Measurements from ENCODE around the gene CBX4. TPM values are rescaled to one million over a fixed set of nuclear protein-coding genes. Genes with fewer than 3 reads are reported as not detected.

The CBX4 gene
- total RNA-seq, 1 donor from 2014 or later: 16.9 TPM

DNA sequence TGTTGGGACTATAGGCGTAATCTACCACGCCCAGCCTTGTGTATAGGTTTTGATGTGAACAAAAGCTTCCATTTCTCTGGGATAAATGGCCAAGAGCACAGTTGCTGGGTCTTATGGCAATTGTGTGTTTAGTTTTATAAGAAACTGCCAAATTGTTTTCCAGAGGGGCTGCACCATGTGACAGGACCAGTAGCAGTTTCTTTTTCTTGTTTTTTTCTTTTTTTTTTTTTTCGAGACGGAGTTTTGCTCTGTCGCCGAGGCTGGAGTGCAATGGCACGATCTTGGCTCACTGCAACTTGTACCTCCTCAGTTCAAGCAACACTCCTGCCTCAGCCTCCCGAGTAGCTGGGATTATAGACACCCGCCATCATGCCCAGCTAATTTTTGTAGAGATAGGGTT is 34.3 kb upstream of the CBX4 start:
- no peak overlapping the region for H3K4me3 ChIP-seq (ENCODE audit: insufficient read depth, low read depth, low read length)
- Mint-ChIP-seq H3K4me1 (ENCODE audit: low read depth, unreplicated experiment) (no peaks in the 10 kb centered on the region), H3K27ac (ENCODE audit: unreplicated experiment) (no peak overlapping the region), H3K36me3 (ENCODE audit: low read depth, unreplicated experiment) (no peaks in the 10 kb centered on the region), H3K9me3 (ENCODE audit: unreplicated experiment) (peaks cover 2% of the 10 kb centered on the region), H3K27me3 (ENCODE audit: low read depth, unreplicated experiment) (peaks cover 34% of the 10 kb centered on the region), H3K4me3 (ENCODE audit: unreplicated experiment) (no peak overlapping the region)
- H3K4me1 ChIP-seq (ENCODE audit: insufficient read depth, low read length): no peaks in the 10 kb centered on the region
- H3K4me2 ChIP-seq (ENCODE audit: low read length): no peak overlapping the region
- H4K20me1 ChIP-seq (ENCODE audit: insufficient read depth, low read length): no peaks in the 10 kb centered on the region
- FAIRE-seq: no peak
- H3K9me3 ChIP-seq (ENCODE audit: insufficient read depth, low read depth, low read length): no peaks in the 10 kb centered on the region
- H3K79me2 ChIP-seq (ENCODE audit: insufficient read depth, low read length): no peaks in the 10 kb centered on the region
- TF ChIP-seq EZH2 (IDR thresholded peaks at IDR 0.05; ENCODE audit: insufficient read depth, low read length): no peak
- TF ChIP-seq, protein P1, sequence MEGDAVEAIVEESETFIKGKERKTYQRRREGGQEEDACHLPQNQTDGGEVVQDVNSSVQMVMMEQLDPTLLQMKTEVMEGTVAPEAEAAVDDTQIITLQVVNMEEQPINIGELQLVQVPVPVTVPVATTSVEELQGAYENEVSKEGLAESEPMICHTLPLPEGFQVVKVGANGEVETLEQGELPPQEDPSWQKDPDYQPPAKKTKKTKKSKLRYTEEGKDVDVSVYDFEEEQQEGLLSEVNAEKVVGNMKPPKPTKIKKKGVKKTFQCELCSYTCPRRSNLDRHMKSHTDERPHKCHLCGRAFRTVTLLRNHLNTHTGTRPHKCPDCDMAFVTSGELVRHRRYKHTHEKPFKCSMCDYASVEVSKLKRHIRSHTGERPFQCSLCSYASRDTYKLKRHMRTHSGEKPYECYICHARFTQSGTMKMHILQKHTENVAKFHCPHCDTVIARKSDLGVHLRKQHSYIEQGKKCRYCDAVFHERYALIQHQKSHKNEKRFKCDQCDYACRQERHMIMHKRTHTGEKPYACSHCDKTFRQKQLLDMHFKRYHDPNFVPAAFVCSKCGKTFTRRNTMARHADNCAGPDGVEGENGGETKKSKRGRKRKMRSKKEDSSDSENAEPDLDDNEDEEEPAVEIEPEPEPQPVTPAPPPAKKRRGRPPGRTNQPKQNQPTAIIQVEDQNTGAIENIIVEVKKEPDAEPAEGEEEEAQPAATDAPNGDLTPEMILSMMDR (IDR thresholded peaks at IDR 0.05; ENCODE audit: insufficient read depth, low read depth, low read length): no peak
- H2AFZ ChIP-seq (ENCODE audit: low read depth, low read length): no peak overlapping the region
- no peak for DNase-seq (ENCODE audit: low read depth)
- H3K9ac ChIP-seq (ENCODE audit: low read length): no peak overlapping the region
- no peaks in the 10 kb centered on the region for H3K36me3 ChIP-seq (ENCODE audit: insufficient read depth, low read length)
- no peak overlapping the region for H3K27ac ChIP-seq (ENCODE audit: low read depth, low read length)
- H3K27me3 ChIP-seq (ENCODE audit: insufficient read depth, low read length): no peaks in the 10 kb centered on the region

- no peaks in the 10 kb centered on the region for H3K36me3 Mint-ChIP-seq (ENCODE audit: low read depth, unreplicated experiment)
- no peaks in the 10 kb centered on the region for H4K20me1 ChIP-seq (ENCODE audit: insufficient read depth, low read length)
- DNase-seq (ENCODE audit: low read depth) (no peak), FAIRE-seq (no peak)
- no peaks in the 10 kb centered on the region for H3K4me1 ChIP-seq (ENCODE audit: insufficient read depth, low read length)
- no peaks in the 10 kb centered on the region for H3K9me3 ChIP-seq (ENCODE audit: insufficient read depth, low read depth, low read length)
- H3K4me3 Mint-ChIP-seq (ENCODE audit: unreplicated experiment): no peak overlapping the region
- no peak overlapping the region for H3K27ac Mint-ChIP-seq (ENCODE audit: unreplicated experiment)
- no peak overlapping the region for H2AFZ ChIP-seq (ENCODE audit: low read depth, low read length)
- no peaks in the 10 kb centered on the region for H3K79me2 ChIP-seq (ENCODE audit: insufficient read depth, low read length)
- H3K36me3 ChIP-seq (ENCODE audit: insufficient read depth, low read length): no peaks in the 10 kb centered on the region
- H3K27me3 Mint-ChIP-seq (ENCODE audit: low read depth, unreplicated experiment): peaks cover 33% of the 10 kb centered on the region
- H3K9ac ChIP-seq (ENCODE audit: low read length): no peak overlapping the region
- H3K4me3 ChIP-seq (ENCODE audit: insufficient read depth, low read depth, low read length): no peak overlapping the region
- no peaks in the 10 kb centered on the region for H3K4me1 Mint-ChIP-seq (ENCODE audit: low read depth, unreplicated experiment)
- TF ChIP-seq EZH2 (IDR thresholded peaks at IDR 0.05; ENCODE audit: insufficient read depth, low read length): no peak
- TF ChIP-seq, protein P1 (IDR thresholded peaks at IDR 0.05; ENCODE audit: insufficient read depth, low read depth, low read length): no peak
- no peak overlapping the region for H3K4me2 ChIP-seq (ENCODE audit: low read length)
- H3K27ac ChIP-seq (ENCODE audit: low read depth, low read length): no peak overlapping the region
- H3K27me3 ChIP-seq (ENCODE audit: insufficient read depth, low read length): no peaks in the 10 kb centered on the region
- peaks cover 2% of the 10 kb centered on the region for H3K9me3 Mint-ChIP-seq (ENCODE audit: unreplicated experiment)
These were observed 33.5 kb upstream of the CBX4 start for GRCh38 chr17:79872762-79873161.

DNA sequence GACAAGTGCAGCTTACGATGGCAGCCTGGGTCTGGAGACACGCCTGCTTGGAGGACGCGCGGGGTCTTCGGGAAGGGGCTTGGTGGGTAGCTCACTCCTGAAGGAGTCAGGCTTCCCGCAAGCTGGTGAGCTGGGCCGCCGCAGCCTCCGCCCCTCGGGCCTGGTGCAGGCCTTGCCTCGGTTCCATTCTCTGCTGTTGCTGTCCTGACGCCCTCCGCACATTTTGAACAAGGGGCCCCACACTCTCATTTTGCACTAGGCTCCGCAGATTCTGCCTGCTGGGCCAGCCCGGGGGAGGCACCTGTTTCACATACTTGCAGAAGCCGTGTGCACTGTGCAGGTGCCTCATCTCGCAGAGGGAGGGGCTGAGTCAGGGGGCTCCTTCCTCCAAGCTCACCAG is 31.9 kb upstream of the CBX4 start:
- no peak overlapping the region for H2AFZ ChIP-seq (ENCODE audit: low read depth, low read length)
- no peak for FAIRE-seq
- TF ChIP-seq, protein P1 (IDR thresholded peaks at IDR 0.05; ENCODE audit: insufficient read depth, low read depth, low read length): no peak
- no peak for TF ChIP-seq EZH2 (IDR thresholded peaks at IDR 0.05; ENCODE audit: insufficient read depth, low read length)
- Mint-ChIP-seq H3K36me3 (ENCODE audit: low read depth, unreplicated experiment) (no peaks in the 10 kb centered on the region), H3K4me3 (ENCODE audit: unreplicated experiment) (no peak overlapping the region), H3K4me1 (ENCODE audit: low read depth, unreplicated experiment) (no peaks in the 10 kb centered on the region), H3K27ac (ENCODE audit: unreplicated experiment) (no peak overlapping the region), H3K9me3 (ENCODE audit: unreplicated experiment) (no peaks in the 10 kb centered on the region), H3K27me3 (ENCODE audit: low read depth, unreplicated experiment) (peaks cover 29% of the 10 kb centered on the region)
- H3K4me1 ChIP-seq (ENCODE audit: insufficient read depth, low read length): no peaks in the 10 kb centered on the region
- no peak overlapping the region for H3K4me3 ChIP-seq (ENCODE audit: insufficient read depth, low read depth, low read length)
- H3K9me3 ChIP-seq (ENCODE audit: insufficient read depth, low read depth, low read length): no peaks in the 10 kb centered on the region
- H3K27ac ChIP-seq (ENCODE audit: low read depth, low read length): no peak overlapping the region
- H4K20me1 ChIP-seq (ENCODE audit: insufficient read depth, low read length): no peaks in the 10 kb centered on the region
- H3K27me3 ChIP-seq (ENCODE audit: insufficient read depth, low read length): no peaks in the 10 kb centered on the region
- H3K4me2 ChIP-seq (ENCODE audit: low read length): no peak overlapping the region
- H3K9ac ChIP-seq (ENCODE audit: low read length): no peak overlapping the region
- no peaks in the 10 kb centered on the region for H3K36me3 ChIP-seq (ENCODE audit: insufficient read depth, low read length)
- H3K79me2 ChIP-seq (ENCODE audit: insufficient read depth, low read length): no peaks in the 10 kb centered on the region
- no peak for DNase-seq (ENCODE audit: low read depth)
